Osteocyte (in vitro differentiated cells): ENCODE measurements around the gene ELF4. TPM values are rescaled to one million over a fixed set of nuclear protein-coding genes. Genes with fewer than 3 reads are reported as not detected.

Experiments
- DNase-seq: peaks from one replicate; pipeline ENCODE4 v3.0.0; 2021; ENCODE audit warnings: mixed read lengths; ENCODE audit not compliant: unreplicated experiment; ENCODE audit errors: extremely low spot score
- H3K27ac Mint-ChIP-seq: one replicate; pipeline ENCODE4 v1.8.0; 2021; ENCODE audit warnings: mild to moderate bottlenecking, mixed read lengths; ENCODE audit not compliant: unreplicated experiment
- H3K27me3 Mint-ChIP-seq: one replicate; pipeline ENCODE4 v1.8.0; 2021; ENCODE audit warnings: mixed read lengths; ENCODE audit not compliant: unreplicated experiment
- H3K36me3 Mint-ChIP-seq: one replicate; pipeline ENCODE4 v1.8.0; 2021; ENCODE audit warnings: mixed read lengths; ENCODE audit not compliant: unreplicated experiment
- H3K4me1 Mint-ChIP-seq: one replicate; pipeline ENCODE4 v1.8.0; 2021; ENCODE audit warnings: mixed read lengths; ENCODE audit not compliant: unreplicated experiment
- H3K4me3 Mint-ChIP-seq: one replicate; pipeline ENCODE4 v1.8.0; 2021; ENCODE audit warnings: mild to moderate bottlenecking, moderate library complexity, mixed read lengths; ENCODE audit not compliant: unreplicated experiment
- H3K9me3 Mint-ChIP-seq: one replicate; pipeline ENCODE4 v1.8.0; 2021; ENCODE audit warnings: mixed read lengths; ENCODE audit not compliant: unreplicated experiment
- total RNA-seq: library from RNA; stranded (reverse); gene quantifications from 2 replicates; pipeline ENCODE4 v1.2.1, GENCODE V29; 2021
- TF ChIP-seq, protein P1 (sequence below): fragments of 200-600 bp; sonication (generic); IDR thresholded peaks from 2 replicates; pipeline ENCODE4 v1.5.0; 2021; ENCODE audit warnings: antibody characterized with exemption, mild to moderate bottlenecking, moderate library complexity

ELF4 gene
- total RNA-seq, 1 donor from 2014 or later, result 25.2 TPM

DNA sequence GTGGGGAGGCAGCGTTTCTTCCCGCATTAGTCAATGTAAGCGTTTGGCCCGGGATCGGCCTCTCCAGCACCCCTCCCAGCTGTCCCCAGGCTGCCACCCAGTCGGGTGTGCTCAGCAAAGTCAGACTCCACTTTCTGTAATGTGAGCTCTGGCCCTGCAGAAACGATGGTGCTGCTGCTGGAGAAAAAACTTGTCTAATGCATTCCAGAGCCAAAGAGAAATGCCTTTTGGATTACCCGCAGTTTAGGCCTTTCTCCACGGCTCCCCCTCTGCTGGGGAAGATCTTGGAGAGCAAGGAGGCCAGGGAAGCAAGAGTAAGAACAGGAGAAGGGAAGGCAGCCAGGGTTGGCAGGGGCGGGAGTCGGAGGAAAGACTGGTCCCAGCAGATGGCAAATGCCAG lies 55.2 kb downstream of the ELF4 start:
- H3K4me1 Mint-ChIP-seq, result peaks cover 13% of the 10 kb centered on the region
- H3K9me3 Mint-ChIP-seq, result no peaks in the 10 kb centered on the region
- DNase-seq, result no peak
- H3K27me3 Mint-ChIP-seq, result no peaks in the 10 kb centered on the region
- H3K36me3 Mint-ChIP-seq, result peaks cover 11% of the 10 kb centered on the region
- TF ChIP-seq, protein P1, sequence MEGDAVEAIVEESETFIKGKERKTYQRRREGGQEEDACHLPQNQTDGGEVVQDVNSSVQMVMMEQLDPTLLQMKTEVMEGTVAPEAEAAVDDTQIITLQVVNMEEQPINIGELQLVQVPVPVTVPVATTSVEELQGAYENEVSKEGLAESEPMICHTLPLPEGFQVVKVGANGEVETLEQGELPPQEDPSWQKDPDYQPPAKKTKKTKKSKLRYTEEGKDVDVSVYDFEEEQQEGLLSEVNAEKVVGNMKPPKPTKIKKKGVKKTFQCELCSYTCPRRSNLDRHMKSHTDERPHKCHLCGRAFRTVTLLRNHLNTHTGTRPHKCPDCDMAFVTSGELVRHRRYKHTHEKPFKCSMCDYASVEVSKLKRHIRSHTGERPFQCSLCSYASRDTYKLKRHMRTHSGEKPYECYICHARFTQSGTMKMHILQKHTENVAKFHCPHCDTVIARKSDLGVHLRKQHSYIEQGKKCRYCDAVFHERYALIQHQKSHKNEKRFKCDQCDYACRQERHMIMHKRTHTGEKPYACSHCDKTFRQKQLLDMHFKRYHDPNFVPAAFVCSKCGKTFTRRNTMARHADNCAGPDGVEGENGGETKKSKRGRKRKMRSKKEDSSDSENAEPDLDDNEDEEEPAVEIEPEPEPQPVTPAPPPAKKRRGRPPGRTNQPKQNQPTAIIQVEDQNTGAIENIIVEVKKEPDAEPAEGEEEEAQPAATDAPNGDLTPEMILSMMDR, result no peak
- H3K4me3 Mint-ChIP-seq, result no peak overlapping the region
- peak overlapping the region; percentile 36 for H3K27ac Mint-ChIP-seq

DNA sequence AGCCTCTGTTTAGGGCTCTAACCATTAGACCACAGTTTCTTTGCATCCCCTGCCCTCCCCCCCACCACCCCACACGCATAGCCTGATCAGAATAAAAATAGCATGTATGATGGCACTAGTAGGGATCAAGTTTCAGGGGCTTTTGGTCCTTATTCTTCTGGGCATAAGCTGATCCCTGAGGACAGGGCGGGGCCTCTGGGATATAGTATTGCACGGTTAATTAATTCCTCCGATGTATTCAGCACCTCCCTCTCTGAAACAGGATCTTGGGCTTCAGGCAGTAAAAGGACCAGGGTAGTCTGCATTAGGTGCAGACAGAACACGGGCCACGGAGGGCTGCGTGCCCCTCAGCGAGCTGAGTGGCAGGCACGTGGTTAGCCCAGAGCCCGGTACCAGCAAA lies 57.1 kb downstream of the ELF4 start:
- Mint-ChIP-seq H3K27me3 (no peaks in the 10 kb centered on the region), H3K36me3 (peaks cover 17% of the 10 kb centered on the region), H3K4me3 (no peak overlapping the region), H3K4me1 (peaks cover 13% of the 10 kb centered on the region), H3K9me3 (peaks cover 5% of the 10 kb centered on the region), H3K27ac (no peak overlapping the region)
- TF ChIP-seq, protein P1, result no peak
- no peak for DNase-seq

DNA sequence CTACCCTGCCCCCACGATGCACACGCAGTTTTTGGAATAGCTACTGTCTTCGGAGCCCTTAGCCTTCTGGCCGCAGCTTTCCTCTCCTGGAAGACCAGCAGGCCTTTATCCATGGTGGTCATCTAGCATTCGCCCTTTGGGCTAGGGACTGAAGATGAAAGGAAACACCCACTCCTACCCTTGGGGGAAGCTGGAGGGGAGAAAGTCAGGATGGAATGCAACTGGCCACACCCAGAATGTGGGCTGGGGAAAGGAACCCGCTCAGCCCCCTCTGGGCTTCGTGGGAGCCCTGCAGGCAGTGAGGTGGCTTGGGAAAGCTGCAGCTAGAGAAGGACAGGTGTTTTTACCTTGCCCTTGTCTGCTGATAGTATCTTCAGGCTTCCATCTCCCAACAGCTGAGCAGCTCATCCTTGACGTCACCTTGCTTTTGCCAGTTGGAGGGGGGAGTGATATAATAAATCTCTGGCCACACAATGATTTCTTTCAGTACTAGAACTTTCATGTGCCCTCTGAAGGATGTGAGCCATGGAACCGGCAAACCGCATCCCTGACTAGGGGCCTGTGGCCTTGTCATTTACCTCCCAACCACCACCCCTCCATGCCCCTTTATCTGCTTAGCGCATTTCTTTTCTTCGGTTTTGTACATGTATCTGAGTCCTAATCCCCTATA lies 59.0 kb downstream of the ELF4 start:
- Mint-ChIP-seq H3K27me3 (no peaks in the 10 kb centered on the region), H3K4me3 (no peak overlapping the region), H3K4me1 (peaks cover 13% of the 10 kb centered on the region), H3K36me3 (peaks cover 20% of the 10 kb centered on the region), H3K9me3 (peaks cover 5% of the 10 kb centered on the region), H3K27ac (no peak overlapping the region)
- DNase-seq, result no peak
- TF ChIP-seq, protein P1, result no peak

DNA sequence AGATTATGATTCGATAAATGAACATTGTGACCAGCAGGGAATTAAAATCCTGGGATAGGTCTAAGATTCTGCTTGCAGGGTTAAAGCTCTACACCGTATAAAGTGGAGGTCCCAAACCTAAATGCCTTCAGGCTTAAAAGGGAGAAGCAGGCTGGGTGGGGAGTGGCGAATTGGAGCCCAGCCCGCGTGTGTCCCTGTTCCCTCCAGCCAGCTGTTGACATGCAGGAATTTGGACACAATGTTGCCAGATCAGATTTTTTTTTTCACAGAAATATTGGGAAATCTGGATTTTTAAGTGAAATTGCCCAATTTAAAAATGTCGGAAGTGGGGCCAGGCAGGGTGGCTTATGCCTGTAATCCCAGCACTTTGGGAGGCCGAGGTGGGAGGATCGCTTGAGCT lies 60.5 kb downstream of the ELF4 start:
- Mint-ChIP-seq H3K4me1 (peaks cover 6% of the 10 kb centered on the region), H3K9me3 (peaks cover 5% of the 10 kb centered on the region), H3K27ac (no peak overlapping the region), H3K4me3 (no peak overlapping the region), H3K27me3 (no peaks in the 10 kb centered on the region), H3K36me3 (peaks cover 21% of the 10 kb centered on the region)
- no peak for DNase-seq
- TF ChIP-seq, protein P1, result no peak

DNA sequence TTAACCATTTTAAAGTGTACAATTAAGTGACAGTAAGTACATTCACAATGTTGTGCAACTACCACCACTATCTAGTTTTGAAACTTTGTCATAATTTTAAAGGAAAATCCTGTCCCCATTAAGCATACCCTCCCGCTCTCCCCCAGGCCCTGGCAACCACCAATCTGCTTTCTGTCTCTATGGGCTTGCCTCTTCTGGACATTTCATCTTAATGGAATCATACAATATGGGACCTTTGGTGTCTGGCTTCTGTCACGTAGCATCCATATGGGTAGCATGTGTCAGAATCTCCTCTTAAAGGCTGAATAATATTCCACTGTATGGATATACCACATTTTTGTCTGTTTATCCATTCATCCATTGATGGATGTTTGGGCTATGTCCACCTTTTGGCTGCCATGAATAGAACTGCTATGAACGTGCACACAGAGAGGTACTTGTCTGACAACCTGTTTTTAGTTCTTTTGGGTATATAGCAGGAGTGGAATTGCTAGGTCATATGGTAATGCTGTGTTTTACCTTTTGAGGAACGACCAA lies 61.5 kb downstream of the ELF4 start:
- TF ChIP-seq, protein P1, result no peak
- Mint-ChIP-seq H3K36me3 (peaks cover 23% of the 10 kb centered on the region), H3K27me3 (no peaks in the 10 kb centered on the region), H3K27ac (no peak overlapping the region), H3K4me3 (no peak overlapping the region), H3K4me1 (no peaks in the 10 kb centered on the region), H3K9me3 (peaks cover 5% of the 10 kb centered on the region)
- DNase-seq, result no peak
